Smooth muscle cell (in vitro differentiated cells): ENCODE results near the gene GARIN5B. TPM values are rescaled to one million over a fixed set of nuclear protein-coding genes. Genes with fewer than 3 reads are reported as not detected.

ENCODE experiments used
- DNase-seq: peaks from one replicate; lab custom pipeline; 2025; ENCODE audit not compliant: unreplicated experiment; lab: John Stamatoyannopoulos, UW
- H2AFZ ChIP-seq: fragments of 200-600 bp; sonication (generic); 2 replicates; pipeline ENCODE4 v1.6.0; 2016; ENCODE audit warnings: antibody characterized with exemption, low read depth, mild to moderate bottlenecking
- H3F3A ChIP-seq: fragments of 200-600 bp; sonication (generic); 2 replicates; pipeline ENCODE4 v1.6.0; 2017; ENCODE audit warnings: antibody characterized with exemption, low read depth
- H3K27ac ChIP-seq: fragments of 200-600 bp; sonication (generic); 2 replicates; pipeline ENCODE4 v1.5.1; 2016; ENCODE audit warnings: low read depth, mild to moderate bottlenecking
- H3K27me3 ChIP-seq: fragments of 200-600 bp; sonication (generic); 2 replicates; pipeline ENCODE4 v1.6.1; 2016; ENCODE audit warnings: low read depth, mild to moderate bottlenecking
- H3K36me3 ChIP-seq: fragments of 200-600 bp; sonication (generic); 2 replicates; pipeline ENCODE4 v1.5.1; 2016; ENCODE audit warnings: low read depth
- H3K4me1 ChIP-seq: fragments of 200-600 bp; sonication (generic); 2 replicates; pipeline ENCODE4 v1.5.1; 2016; ENCODE audit warnings: low read depth
- H3K4me2 ChIP-seq: fragments of 200-600 bp; sonication (generic); 2 replicates; pipeline ENCODE4 v1.6.0; 2016; ENCODE audit warnings: mild to moderate bottlenecking
- H3K4me3 ChIP-seq: fragments of 200-600 bp; sonication (generic); 2 replicates; pipeline ENCODE4 v1.5.1; 2016; ENCODE audit warnings: mild to moderate bottlenecking
- H3K79me2 ChIP-seq: fragments of 200-600 bp; sonication (generic); 2 replicates; pipeline ENCODE4 v1.6.0; 2016; ENCODE audit warnings: low read depth, mild to moderate bottlenecking
- H3K9ac ChIP-seq: fragments of 200-600 bp; sonication (generic); 2 replicates; pipeline ENCODE4 v1.6.0; 2016; ENCODE audit warnings: low read depth
- H3K9me3 ChIP-seq: fragments of 200-600 bp; sonication (generic); replicated peaks from 2 replicates; pipeline ENCODE4 v1.5.1; 2016; ENCODE audit warnings: low read depth
- H4K20me1 ChIP-seq: fragments of 200-600 bp; sonication (generic); 2 replicates; pipeline ENCODE4 v1.6.0; 2016; ENCODE audit warnings: low read depth
- CTCF ChIP-seq: fragments of 200-600 bp; sonication (generic); IDR thresholded peaks from 2 replicates; pipeline ENCODE4 v1.5.1; 2017; ENCODE audit warnings: borderline replicate concordance, mild to moderate bottlenecking, antibody characterized with exemption; ENCODE audit not compliant: insufficient read depth, poor library complexity, severe bottlenecking
- WGBS: methylation state at CpG from one replicate; pipeline ENCODE4 v1.1.7; 2016; ENCODE audit warnings: low lambda C conversion rate; 5-methylcytosine and 5-hydroxymethylcytosine counted together
- polyA plus RNA-seq: library from polyadenylated mRNA; unstranded; fragments of >200 nt; fragmentation: Nextera tagmentation; extraction: Ambion mirVana; gene quantifications from 2 replicates; pipeline ENCODE4 v1.2.1, GENCODE V29; 2016
- total RNA-seq: library from RNA; depleted of rRNA; stranded (reverse); fragments of >200 nt; gene quantifications from 2 replicates; pipeline ENCODE4 v1.2.3, GENCODE V29; 2014

Gene GARIN5B
- total and polyA plus RNA-seq, 2 experiments from 2014 or later: 0.07 TPM; not detected in 1

GRCh38 chr19:55347442-55348009 lies 15.5 kb downstream of the GARIN5B start:
- Histone ChIP-seq H3K4me2 (no peak overlapping the region), H3K4me1 (peaks cover 5% of the 10 kb centered on the region), H3K9ac (no peak overlapping the region), H3K79me2 (no peaks in the 10 kb centered on the region), H3K27ac (no peak overlapping the region), H4K20me1 (no peaks in the 10 kb centered on the region), H3K27me3 (peaks cover 5% of the 10 kb centered on the region), H2AFZ (no peak overlapping the region), H3K4me3 (no peak overlapping the region), H3K9me3 (no peaks in the 10 kb centered on the region), H3K36me3 (no peaks in the 10 kb centered on the region), H3F3A (no peaks in the 10 kb centered on the region)
- no peak for TF ChIP-seq CTCF
- DNase-seq: no peak
- 99% methylated on average over 9 of the region's 10 CpGs for WGBS

- no peak for TF ChIP-seq CTCF
- Histone ChIP-seq H4K20me1 (peaks cover under 1% of the 10 kb centered on the region), H3K9ac (no peak overlapping the region), H3K79me2 (no peaks in the 10 kb centered on the region), H3K36me3 (no peaks in the 10 kb centered on the region), H3K4me1 (peaks cover 7% of the 10 kb centered on the region), H2AFZ (no peak overlapping the region), H3K4me2 (no peak overlapping the region), H3K4me3 (no peak overlapping the region), H3K27ac (no peak overlapping the region), H3K9me3 (no peaks in the 10 kb centered on the region), H3F3A (no peaks in the 10 kb centered on the region), H3K27me3 (peaks cover 4% of the 10 kb centered on the region)
- no peak for DNase-seq
- 95% methylated on average over 29 of the region's 41 CpGs for WGBS
Measured at GRCh38 chr19:55346725-55347441, 16.2 kb downstream of the GARIN5B start.

- no peak for TF ChIP-seq CTCF
- Histone ChIP-seq H3K9me3 (no peaks in the 10 kb centered on the region), H3K79me2 (peaks cover 5% of the 10 kb centered on the region), H3K9ac (no peak overlapping the region), H3K4me2 (no peak overlapping the region), H3K4me1 (peaks cover 13% of the 10 kb centered on the region), H4K20me1 (peaks cover 8% of the 10 kb centered on the region), H2AFZ (no peak overlapping the region), H3K27me3 (no peaks in the 10 kb centered on the region), H3F3A (no peaks in the 10 kb centered on the region), H3K4me3 (no peak overlapping the region), H3K27ac (no peak overlapping the region), H3K36me3 (no peaks in the 10 kb centered on the region)
- no peak for DNase-seq
- WGBS: 90% methylated on average over 41 of the region's 43 CpGs
Measured at GRCh38 chr19:55345818-55346724, 17.0 kb downstream of the GARIN5B start.
